ENCODE measurements around the gene IMPG1. TPM values are rescaled to one million over a fixed set of nuclear protein-coding genes. Genes with fewer than 3 reads are reported as not detected.

Gene IMPG1, protein sequence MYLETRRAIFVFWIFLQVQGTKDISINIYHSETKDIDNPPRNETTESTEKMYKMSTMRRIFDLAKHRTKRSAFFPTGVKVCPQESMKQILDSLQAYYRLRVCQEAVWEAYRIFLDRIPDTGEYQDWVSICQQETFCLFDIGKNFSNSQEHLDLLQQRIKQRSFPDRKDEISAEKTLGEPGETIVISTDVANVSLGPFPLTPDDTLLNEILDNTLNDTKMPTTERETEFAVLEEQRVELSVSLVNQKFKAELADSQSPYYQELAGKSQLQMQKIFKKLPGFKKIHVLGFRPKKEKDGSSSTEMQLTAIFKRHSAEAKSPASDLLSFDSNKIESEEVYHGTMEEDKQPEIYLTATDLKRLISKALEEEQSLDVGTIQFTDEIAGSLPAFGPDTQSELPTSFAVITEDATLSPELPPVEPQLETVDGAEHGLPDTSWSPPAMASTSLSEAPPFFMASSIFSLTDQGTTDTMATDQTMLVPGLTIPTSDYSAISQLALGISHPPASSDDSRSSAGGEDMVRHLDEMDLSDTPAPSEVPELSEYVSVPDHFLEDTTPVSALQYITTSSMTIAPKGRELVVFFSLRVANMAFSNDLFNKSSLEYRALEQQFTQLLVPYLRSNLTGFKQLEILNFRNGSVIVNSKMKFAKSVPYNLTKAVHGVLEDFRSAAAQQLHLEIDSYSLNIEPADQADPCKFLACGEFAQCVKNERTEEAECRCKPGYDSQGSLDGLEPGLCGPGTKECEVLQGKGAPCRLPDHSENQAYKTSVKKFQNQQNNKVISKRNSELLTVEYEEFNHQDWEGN
- not detected in 2 replicates for total RNA-seq

DNA sequence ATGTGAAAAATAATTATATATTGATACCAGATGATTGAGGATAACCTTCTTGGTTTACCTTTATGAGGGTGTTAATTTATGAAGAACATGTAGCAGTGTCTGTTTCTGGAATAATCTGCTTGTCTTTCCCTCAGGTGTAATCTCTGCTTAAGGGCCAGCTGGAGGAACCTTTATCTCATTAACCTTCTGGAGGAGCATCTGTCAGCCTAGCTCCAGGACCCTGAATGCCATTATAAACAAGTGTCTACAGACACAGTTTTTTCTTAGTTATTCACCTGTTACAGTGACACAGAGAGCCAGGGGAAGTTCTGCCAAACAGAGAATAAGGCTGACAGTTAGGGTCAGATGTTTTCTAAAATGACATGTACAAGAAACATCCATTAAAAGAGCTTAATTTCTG is at the start of gene IMPG1:
Gene IMPG1 (minus strand): TSS at position 101 of the 400 bp plus-strand sequence. CDS start 174 bp downstream, outside the sequence.
- DNase-seq (ENCODE audit: extremely low read depth, low read depth, low spot score): no peak

- no peak for DNase-seq (ENCODE audit: extremely low read depth, low read depth, low spot score)
These were observed 47.8 kb upstream of the IMPG1 start for GRCh38 chr6:76120302-76120701.

DNA sequence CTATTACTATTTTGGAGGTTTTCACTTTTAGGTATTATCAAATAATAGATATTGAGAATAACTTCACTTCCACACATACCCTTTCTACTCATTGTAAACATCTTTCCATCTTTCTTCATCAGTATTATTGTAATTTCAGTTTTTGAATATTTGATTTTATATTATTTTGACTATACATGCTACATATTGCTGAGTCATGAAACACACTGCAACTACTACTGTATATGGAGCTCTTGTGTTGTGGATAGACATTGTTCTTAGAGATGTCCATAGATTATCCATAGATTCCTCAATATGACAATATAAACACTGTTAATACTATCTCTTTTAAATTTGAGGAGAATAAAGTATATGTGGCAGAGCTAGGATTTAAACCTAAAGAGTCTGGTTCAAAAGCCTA is 819 bp upstream of the IMPG1 start:
- no peak for DNase-seq (ENCODE audit: extremely low read depth, low read depth, low spot score)

DNA sequence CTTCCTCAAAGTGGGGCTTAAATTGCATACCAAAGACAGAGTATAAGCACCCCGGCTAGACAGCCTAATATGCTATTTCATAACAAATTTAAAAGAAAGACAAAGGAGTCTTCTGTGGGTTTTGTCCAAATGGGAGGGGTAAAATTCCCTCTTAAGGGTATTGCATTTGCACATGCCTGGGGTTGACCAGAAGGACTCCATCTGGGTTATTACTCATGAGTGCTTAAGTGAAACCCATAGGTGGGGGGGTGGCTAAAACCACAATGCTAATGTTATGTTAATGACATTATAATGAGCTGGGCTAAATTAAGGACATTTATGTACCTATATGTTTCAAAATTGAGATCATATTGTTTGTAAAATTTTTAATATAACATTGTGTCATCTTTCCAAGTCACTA is 15.0 kb downstream of the IMPG1 start:
- DNase-seq (ENCODE audit: extremely low read depth, low read depth, low spot score): no peak

DNA sequence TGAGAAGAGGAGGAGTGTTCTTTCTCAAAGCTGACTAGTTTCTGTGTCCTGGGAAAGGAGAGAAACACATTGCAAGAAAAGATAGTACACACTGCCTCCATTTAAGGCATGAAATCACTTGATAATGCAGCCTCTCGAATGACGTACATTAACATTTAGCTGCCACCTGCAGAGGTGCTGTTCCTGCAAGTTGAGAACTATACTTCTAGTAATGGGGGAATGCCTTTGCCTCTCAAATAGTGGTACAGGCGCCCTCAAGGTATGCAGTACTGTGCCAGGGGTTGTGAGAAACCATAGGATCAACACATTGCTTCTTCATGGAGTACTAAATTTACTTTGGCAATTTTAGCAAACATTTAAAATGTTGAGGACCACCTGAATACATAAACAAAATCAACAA is 20.1 kb downstream of the IMPG1 start:
- DNase-seq (ENCODE audit: extremely low read depth, low read depth, low spot score): no peak

GRCh38 chr6:76043690-76044089 is 28.8 kb downstream of the IMPG1 start:
- no peak for DNase-seq (ENCODE audit: extremely low read depth, low read depth, low spot score)

DNA sequence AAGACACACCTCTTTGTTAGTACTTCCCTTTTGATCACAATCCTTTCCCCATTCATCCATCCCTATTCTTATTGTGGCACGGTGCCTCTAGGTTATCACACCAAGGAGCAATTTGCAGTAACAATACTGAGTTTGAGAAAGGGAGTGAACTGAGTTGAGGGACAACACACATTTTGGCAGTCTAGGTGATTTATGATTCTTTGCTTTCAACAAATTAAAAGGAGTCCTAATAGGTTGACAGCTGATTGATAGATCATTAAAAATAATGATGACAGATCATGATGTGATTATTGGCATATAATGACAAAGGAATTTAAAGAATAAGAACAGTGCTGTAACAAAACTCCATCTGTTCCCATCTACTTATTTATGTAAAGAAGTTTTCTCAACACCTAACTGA is 36.7 kb downstream of the IMPG1 start:
- no peak for DNase-seq (ENCODE audit: extremely low read depth, low read depth, low spot score)

DNA sequence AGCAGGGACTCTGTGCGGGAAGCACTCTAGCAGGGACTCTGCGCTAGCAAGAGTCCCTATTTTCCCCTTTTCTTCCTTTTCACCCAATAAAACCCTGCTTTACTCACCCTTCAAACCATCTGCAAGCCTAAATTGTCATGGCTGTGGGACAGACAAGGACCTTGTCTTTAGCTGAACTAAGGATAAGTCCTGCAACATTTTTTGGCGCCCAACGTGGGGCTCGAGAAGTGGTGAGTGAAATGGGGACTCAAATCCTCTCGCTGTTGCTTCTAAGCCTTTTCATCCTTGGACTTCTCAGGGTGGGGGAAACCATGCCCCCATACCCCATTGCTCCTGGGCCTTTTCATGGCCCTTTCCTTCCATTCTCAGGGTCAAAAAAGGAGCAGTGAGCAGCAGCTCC is 46.4 kb downstream of the IMPG1 start:
- no peak for DNase-seq (ENCODE audit: extremely low read depth, low read depth, low spot score)

DNA sequence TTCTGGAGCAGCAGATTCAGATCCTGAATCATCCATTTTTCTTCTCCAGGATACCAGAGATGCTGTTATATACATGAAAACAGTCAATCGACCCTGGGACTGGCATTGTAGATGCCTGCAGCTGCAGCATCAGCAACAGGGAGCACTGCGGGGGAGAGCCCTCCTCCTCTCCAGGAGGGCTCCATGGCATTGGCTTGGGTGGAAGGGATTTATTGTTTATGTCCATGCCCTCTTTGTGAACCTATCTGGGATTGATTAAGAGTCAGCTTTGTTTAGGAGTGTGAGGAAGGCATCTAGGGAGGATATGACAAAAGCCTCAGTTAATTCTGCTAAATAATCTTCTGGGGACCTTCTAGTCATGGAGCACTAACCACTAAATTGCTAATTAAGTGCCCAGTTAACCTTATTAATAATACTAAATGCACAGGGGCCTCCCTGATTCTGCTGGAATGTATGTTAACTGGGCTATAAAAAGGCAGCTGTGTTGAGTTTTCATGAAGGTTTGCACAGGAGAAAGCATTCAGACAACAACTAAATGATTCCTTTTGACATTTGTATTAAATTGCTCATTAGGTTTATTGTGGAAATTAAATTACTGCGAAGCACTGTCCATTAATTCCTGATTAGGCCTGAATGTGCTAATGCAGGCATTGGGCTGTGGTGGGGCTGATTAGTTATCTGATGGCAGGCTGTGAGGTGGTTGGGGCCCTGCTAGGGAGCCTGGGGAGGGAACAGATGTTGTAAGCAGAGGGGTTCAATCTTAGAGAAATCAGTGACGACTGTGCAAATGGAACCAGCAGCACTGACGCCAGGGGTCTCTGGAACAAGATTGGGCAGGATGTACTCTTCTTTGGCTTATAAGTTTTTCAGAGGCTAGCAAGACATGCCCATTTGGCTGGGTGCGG is 57.6 kb downstream of the IMPG1 start:
- no peak for DNase-seq (ENCODE audit: extremely low read depth, low read depth, low spot score)

DNA sequence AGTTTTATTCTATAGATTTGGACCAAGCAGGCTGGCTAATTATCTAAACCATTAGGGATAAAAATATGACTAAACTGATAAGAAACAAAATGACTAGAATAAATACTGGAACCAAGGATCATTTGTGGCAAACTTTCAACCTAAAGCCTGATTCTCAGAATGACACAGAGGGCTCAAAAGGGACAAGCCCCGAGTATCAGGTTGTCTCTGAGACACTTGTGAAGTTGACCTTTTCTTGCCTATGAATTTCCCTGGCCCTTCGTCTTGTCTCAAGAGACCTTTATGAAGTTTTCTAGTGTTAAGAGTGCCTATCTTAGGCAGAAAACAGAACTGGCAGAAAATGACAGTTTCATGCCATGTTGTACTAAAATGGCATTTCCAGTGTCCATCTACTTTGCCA is 68.3 kb downstream of the IMPG1 start:
- no peak for DNase-seq (ENCODE audit: extremely low read depth, low read depth, low spot score)

- DNase-seq (ENCODE audit: extremely low read depth, low read depth, low spot score): no peak
These were observed 68.8 kb downstream of the IMPG1 start for GRCh38 chr6:76003686-76004085.

GRCh38 chr6:76003113-76003512 is 69.3 kb downstream of the IMPG1 start:
- no peak for DNase-seq (ENCODE audit: extremely low read depth, low read depth, low spot score)

- DNase-seq (ENCODE audit: extremely low read depth, low read depth, low spot score): no peak
These were observed 71.8 kb downstream of the IMPG1 start for GRCh38 chr6:76000629-76001028.

- no peak for DNase-seq (ENCODE audit: extremely low read depth, low read depth, low spot score)
These were observed 74.8 kb downstream of the IMPG1 start for GRCh38 chr6:75997696-75998095.

GRCh38 chr6:75993236-75994162 is 79.0 kb downstream of the IMPG1 start:
- no peak for DNase-seq (ENCODE audit: extremely low read depth, low read depth, low spot score)

- DNase-seq (ENCODE audit: extremely low read depth, low read depth, low spot score): no peak
These were observed 80.5 kb downstream of the IMPG1 start for GRCh38 chr6:75991941-75992340.

GRCh38 chr6:75986935-75987334 is 85.5 kb downstream of the IMPG1 start:
- DNase-seq (ENCODE audit: extremely low read depth, low read depth, low spot score): no peak

- DNase-seq (ENCODE audit: extremely low read depth, low read depth, low spot score): no peak
These were observed 96.6 kb downstream of the IMPG1 start for GRCh38 chr6:75975904-75976303.

DNA sequence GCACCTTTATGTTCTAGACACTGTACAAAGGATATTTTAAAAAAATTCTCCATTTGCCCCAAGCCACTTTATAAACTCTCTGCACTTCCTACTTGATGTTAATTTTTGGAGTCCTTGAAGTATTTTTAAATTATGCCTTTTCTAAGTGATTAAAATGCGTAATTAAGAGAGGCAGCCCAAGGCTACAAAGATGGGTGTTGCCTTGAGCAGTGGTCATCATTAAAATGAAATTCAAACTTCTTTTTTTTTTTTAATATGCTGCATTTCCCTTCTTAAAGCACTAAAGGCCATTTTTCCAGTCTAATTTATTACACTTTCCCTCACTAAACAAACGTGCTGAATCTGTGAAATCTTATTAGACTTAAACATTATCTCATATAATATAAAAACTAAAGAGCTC is 102.4 kb downstream of the IMPG1 start:
- no peak for DNase-seq (ENCODE audit: extremely low read depth, low read depth, low spot score)

DNA sequence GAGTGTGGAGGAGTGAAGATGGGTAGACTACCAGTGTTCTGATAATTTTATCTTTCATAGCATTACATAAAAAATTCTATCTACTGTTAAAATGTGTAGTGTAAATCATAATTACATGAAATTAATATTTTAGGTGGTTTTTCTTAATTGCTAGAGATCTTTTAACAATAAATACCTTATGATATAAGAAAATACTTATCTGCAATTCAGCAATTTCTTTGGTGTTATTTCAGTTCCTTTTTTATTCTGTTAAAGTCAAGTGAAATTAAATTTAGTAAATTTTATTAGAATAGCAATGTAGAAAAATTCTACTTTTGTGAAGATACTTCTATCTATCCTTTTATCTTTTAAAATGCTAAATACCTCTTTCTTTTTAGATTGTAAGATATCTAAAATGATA is 104.3 kb downstream of the IMPG1 start:
- DNase-seq (ENCODE audit: extremely low read depth, low read depth, low spot score): no peak
